HG03159 (cell line): Measurements from ENCODE around the gene ANAPC2.

Source experiments
- ATAC-seq: cut with Tn5 transposase; IDR thresholded peaks from one replicate; pipeline ENCODE4 v1.9.1; 2021; ENCODE audit warnings: mild to moderate bottlenecking, moderate library complexity; ENCODE audit not compliant: unreplicated experiment

Gene ANAPC2

DNA sequence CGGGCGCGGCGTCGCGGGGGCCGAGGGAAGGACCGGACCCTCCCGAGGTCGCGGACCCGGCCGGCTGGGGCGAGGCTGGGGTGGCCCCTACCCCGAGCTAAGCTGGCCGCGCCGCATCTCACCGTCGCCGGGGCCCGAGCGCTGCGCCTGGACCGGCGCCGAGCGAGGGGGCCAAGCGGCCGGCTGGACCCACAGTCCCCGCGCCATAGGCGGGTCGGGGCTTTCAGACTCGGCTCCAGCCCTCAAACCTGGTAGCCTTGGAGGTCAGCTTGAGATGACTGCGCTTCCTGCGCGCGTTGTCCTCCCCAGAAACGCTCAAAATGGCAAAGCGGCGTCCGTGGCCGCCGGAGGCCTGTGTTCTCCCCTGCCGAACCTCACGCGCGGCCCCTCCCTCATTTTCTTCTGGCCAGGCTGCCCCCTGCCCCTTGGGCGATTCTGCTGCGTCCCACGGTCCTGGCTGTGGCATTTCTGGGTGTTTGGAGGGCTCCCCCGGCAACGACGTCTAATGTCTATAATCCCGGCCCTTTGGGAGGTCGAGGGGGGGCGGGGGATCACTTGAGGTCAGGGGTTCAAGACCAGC is 58.1 kb downstream of the ANAPC2 start:
- no peak for ATAC-seq

DNA sequence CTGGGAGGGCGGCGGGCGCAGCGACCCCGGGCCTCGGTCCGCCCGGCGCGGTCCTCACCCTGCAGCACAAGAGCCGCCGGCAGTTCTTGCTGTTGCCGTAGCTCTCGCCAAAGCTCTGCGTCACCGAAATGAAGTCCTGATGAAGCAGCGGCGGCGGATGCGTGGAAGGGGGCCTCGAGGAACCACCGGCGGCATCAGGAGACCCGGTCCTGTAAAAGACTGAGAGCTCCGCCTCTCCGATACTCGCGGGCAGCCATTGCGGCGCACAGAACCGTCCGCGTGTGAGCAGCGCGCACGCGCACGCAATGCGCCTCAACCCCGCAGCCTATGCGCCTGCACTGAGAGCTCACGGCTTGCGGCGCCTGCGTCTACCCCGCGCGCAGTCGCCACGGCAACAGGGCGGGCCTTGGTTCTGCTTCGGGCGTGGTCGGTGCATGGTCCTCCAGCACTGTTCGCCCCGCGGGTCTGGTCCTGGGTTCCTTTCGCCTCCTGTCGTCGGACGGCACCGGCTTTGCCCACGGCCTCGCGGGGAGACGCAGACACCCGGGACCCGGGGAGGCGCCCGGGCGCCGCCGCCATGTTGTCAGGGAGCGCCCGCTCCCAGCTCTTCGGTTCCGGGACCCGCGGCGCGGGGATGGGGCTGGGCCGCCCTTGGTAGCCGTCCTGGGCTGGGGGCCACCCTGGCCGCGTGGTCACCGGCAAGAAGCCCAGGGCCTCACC is 58.7 kb downstream of the ANAPC2 start:
- peak; percentile 79 for ATAC-seq

DNA sequence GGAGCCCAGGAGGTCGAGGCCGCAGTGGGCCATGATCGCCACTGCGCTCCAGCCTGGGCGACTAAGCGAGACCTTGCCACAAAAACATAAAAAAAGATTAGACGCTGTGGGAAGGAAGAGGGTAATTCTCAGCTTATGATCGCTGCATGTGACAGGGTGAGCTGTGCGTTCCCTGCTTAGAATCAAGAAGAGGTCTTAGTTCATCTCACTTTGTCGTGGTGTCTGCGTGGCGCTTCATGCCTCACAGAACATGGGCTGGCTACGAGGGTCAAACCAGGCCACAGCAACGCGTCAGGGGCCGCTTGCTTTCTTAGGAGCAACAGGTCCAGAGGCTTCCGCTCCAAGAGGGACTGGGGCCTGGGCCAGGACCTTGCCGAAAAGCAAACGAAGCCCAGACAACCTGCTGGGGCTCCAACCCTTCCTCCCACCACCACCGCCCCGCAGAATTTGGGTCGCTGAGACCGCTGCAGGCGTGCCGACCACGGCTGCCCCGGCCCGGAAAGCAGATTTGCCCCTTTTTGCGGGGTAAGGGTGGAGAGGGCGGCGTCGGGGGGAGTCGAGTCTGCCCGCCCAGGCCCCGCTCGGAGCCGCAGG is 59.4 kb downstream of the ANAPC2 start:
- peak; percentile 6 for ATAC-seq

DNA sequence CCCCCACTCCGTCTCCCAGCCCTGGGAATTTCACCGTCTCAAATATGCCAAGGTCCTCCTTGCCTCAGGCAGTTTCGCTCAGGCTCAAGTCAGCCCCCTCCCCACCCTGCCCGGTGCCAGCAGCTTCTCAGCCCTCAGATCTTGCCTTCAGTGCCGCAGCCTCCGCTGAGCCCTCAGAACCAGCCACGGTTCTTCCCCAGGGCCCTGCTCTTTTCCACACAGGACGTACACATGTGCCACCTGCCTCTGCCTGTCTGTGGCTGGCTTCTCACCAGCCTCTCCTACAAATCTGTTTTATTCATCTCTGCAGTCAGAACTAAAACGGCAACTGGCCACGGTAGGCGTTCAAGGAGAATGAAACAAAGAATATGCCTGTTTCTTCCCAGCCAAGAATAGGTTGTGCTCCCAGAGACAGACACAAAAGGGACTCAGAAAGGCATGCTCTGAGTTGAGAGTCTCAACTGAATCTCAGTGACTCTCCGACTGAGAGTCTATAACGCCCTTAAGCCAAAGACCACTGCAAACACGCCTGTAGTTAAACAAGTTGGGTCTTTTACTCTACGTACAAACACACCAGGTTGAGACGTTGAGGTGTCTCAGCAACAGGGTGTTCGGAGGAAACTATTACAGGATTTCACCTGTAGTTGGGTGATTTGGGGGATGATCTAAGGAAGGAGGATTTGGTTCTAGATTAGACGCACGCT is 60.0 kb downstream of the ANAPC2 start:
- no peak for ATAC-seq

DNA sequence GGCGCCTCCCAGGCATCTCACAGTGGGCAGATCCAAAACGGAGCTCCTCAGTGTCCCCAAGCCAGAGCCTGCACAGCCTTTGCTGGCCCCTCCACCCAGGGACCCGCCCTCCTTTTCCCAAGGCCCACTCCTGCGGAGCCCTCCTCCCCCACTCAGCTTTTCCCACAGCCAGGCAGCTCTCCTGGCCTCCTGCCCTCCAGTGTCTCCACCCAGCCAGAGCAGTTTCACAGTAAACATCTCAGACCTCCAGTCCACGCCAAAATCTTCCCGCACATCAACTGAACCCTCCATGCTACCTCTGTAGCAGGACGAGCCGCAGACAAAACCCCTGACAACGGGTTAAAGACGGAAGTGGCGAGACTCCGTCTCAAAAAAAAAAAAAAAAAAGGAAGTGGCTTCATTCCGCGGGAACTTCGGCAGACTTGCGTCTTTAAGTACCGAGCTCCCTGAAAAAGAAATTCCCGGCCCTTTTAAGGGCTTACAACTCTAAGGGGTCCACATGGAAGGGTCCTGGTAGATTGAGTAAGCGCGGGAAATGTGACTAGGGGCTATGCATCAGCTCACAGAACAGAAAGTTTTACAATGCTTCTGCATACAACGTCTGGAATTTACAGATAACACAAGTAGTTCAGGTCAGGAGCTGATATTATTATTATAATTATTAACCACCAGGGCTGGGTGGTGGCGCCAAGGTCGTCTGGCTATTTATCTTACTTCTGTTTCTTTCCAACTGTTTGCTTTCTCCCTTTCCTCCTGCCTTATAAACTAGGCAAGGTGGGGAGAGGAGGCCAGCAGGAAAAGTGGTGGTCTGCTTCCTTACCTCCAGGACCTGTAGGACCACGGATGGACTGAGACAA is 60.8 kb downstream of the ANAPC2 start:
- no peak for ATAC-seq

DNA sequence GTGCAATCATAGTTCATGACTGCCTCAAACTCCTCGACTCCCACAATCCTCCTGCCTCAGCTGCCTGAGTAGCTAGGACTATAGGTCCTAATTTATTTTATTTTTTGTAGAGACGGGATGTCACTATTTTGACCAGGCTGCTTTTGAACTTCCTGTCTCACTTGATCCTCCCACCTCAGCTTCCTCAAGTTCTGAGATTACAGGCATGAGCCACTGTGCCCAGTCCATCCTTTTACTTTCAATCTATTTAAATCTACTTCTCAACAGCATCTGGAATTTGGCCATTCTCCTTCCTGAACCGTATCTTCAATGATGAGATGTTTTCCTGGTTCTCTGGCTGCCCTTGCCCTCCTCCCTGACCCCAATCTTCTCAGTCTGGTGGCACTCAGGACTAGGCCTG is 61.6 kb downstream of the ANAPC2 start:
- ATAC-seq: no peak
